GM18526 (cell line): ENCODE measurements around the gene TRPV6.

Experiments used
- POLR2A ChIP-seq: IDR thresholded peaks from 3 replicates; pipeline ENCODE4 v1.6.1; 2011; ENCODE audit not compliant: insufficient read length; ENCODE audit errors: extremely low read depth

TRPV6 gene

GRCh38 chr7:142868986-142869415 lies 16.5 kb downstream of the TRPV6 start:
- TF ChIP-seq POLR2A, result no peak

GRCh38 chr7:142868188-142868985 lies 17.2 kb downstream of the TRPV6 start:
- TF ChIP-seq POLR2A, result no peak

DNA sequence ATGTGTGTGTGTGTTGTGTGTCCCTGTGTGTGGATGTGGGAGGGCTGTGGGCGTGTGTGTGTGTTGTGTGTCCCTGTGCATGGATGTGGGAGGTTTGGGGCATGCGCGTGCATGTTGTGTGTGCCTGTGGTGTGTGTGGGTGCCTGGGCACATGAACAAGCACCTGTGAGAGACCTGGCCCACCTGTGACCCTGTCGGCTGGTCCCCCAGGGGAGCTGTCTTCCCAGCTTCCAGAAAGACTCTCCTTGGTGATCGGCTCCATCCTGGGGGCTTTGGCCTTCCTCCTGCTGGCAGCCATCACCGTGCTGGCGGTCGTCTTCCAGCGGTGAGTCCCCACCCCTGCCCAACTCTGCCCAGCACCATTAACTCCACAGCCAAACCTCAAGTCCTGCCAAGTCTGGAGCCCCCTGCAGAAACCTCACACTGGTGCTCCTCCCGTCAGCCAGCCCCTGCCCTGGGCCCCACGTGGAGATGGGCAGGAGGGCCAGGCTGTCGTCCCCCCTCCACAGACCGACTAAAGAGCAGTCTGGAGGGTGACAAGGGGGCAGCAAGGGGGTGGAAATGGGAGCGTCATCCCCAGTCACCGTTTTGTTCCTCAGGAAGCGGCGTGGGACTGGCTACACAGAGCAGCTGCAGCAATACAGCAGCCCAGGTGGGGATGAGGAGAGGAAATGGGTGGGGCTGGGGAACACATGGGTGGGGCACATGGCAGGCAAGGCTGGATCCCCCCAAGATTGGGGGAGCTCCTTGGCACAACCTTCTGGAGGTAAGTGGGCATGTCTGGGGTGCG lies 18.0 kb downstream of the TRPV6 start:
- no peak for TF ChIP-seq POLR2A

DNA sequence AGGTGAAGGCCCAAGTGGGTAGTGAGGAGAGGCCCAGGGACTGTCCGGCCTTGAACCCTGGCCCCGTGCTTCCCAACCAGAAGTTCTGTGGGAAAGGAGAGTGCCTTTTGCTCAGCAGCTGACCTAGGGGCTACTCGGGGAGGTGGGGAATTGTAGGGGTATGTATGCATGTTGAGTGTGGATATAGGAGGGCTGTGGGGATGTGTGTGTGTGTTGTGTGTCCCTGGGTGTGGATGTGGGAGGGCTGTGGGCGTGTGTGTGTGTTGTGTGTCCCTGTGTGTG lies 18.5 kb downstream of the TRPV6 start:
- TF ChIP-seq POLR2A, result no peak

DNA sequence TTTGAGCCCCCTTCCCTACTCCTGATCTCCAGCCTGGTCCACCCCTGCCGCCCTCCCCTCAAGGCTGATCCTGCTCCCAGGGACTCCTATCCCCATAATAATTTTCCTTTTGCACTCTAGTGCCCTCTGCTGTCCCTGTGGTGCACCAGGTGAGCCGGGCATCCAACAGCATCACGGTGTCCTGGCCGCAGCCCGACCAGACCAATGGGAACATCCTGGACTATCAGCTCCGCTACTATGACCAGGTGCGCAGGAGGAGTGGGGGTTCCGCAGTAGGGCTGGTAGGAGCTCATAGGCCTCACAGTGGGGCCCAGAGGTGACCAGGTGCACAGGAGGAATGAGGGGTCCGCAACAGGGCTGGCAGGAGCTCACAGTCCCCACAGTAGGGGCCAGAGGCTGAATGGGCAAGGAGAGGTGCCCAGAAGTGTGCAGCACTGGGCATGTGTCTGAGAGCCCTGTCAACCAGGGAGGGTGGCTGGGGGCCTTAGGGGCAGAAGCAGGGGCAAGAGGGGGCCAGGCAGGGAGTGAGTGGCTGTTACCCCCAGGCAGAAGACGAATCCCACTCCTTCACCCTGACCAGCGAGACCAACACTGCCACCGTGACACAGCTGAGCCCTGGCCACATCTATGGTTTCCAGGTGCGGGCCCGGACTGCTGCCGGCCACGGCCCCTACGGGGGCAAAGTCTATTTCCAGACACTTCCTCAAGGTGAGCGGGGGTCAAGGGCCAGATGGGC lies 19.0 kb downstream of the TRPV6 start:
- no peak for TF ChIP-seq POLR2A

- no peak for TF ChIP-seq POLR2A
These were observed 19.8 kb downstream of the TRPV6 start for GRCh38 chr7:142865766-142866165.

DNA sequence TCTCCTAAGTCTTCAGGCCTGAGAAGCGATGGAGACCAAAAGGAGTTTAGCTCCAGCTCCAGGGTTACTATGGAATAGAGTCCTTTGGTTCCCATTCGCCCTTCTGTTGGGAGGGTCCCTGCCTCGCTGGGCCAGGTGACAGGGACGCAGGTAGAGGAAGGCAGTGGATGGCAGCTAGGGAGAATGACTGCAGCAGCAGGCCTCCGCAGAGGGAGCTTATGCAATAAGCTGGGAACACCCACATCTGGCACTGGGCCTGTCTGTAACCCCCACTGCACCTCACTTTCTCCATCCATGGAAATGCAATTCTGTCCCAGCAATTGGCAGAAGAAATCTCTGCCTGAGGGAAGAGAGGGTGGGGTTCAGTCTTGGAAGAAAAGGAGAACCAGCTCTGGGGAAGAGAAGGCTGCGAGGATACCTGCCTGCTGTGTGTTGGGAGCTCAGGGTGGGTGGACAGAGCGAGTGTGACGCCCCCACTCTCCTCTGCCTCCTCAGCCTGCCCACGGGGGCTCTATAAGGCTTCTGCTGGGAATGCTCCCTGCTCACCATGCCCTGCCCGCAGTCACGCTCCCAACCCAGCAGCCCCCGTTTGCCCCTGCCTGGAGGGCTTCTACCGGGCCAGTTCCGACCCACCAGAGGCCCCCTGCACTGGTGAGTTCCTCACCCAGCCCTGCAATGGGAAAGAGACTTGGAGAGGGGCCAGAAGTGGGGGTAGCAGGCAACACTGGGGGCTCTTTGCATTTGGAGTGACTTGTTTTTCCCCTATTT lies 20.4 kb downstream of the TRPV6 start:
- no peak for TF ChIP-seq POLR2A

DNA sequence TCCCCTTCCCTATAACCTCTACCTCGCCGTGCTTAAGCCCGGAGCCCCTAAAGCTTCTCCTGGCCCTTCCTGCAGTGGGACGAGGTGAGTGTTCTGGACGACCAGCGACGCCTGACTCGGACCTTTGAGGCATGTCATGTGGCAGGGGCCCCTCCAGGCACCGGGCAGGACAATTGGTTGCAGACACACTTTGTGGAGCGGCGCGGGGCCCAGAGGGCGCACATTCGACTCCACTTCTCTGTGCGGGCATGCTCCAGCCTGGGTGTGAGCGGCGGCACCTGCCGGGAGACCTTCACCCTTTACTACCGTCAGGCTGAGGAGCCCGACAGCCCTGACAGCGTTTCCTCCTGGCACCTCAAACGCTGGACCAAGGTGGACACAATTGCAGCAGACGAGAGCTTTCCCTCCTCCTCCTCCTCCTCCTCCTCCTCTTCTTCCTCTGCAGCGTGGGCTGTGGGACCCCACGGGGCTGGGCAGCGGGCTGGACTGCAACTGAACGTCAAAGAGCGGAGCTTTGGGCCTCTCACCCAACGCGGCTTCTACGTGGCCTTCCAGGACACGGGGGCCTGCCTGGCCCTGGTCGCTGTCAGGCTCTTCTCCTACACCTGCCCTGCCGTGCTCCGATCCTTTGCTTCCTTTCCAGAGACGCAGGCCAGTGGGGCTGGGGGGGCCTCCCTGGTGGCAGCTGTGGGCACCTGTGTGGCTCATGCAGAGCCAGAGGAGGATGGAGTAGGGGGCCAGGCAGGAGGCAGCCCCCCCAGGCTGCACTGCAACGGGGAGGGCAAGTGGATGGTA lies 21.5 kb downstream of the TRPV6 start:
- no peak for TF ChIP-seq POLR2A

DNA sequence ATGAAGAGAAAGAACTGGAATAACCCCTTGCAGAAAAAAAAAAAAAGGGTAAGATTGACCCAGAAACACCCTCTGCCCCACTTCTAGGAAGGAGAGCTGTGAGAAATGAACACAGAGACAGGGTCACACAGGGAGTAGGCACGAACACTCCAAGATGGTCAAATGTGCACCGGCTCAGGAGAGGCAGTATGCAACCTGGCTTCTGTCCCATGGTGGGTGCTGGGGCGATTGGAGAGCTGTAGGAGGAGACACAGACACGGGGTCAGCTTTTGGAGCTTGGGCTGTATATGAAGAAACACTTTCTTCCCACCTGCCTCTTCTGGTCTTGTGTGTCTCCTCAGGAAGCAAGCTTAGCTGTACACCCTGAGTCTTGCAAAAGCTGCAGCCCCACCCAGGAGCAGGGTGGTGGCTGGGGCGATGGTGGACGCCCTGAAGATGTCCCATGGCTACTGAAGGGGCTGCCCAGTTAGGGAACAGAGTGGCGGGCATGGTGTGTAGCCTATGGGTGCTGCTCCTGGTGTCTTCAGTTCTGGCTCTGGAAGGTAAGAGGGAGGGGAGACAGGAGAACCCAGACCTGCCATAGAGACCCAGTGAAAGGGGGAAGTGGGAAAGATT lies 22.7 kb downstream of the TRPV6 start:
- TF ChIP-seq POLR2A, result no peak

DNA sequence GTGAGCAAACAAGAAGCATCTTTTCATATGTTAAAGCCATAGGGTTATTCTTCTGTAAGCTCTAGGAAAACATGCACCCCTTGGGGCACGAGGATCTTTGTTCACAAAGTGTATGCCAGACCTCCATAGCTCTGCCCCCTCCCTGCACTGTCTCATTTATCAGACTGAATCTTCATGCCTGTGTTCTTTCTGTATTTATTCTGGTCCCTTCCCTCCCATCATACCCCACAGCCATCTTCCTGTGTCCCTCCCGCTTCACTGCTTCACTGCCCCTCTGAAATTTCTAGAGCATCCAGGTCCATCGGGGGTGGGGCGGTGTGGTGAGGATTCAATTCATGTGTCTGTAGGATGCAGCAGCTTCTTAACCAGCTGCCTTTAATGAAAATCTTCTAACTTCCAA lies 23.2 kb downstream of the TRPV6 start:
- TF ChIP-seq POLR2A, result no peak

DNA sequence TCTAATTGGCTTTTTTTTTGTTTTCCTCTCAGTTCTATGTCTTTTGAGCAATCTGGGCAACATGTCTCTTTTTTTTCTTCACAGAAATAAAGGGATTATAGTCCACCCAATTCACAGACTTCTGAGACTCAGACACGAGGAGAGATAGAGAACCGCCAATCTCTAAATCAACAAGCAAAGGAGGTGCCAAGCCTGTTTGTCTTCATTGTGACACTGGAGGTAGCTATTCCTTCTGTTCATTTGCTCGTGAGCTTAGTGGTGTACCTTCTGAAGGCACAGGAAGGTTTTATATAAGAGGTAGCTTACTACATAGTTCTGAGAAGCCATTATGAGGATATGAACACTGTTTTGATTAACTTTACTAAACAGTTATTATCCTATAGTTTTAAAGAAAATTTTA lies 24.6 kb downstream of the TRPV6 start:
- TF ChIP-seq POLR2A, result no peak

DNA sequence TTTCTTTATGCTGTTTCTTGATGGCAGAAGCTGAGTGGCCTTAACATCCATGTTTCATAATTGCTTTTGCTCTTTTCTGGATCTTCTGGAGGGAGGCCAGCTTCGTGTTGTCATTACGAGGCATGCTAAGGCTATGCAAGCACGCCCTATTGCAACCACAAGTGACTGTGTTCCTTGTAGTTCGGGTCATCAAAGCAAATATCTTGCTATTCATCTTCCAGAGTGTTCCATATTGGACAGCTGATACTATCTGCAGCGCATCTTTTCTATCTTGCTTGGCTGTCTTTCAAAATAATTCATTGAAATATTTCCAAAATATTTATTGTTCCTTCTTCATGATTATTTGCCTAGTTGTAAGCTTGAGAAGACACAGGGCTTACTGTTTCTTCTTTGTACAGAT lies 25.7 kb downstream of the TRPV6 start:
- TF ChIP-seq POLR2A, result no peak

GRCh38 chr7:142859411-142859810 lies 26.1 kb downstream of the TRPV6 start:
- TF ChIP-seq POLR2A, result no peak

- TF ChIP-seq POLR2A, result no peak
These were observed 27.9 kb downstream of the TRPV6 start for GRCh38 chr7:142857625-142858024.
